ENCODE results near the gene SHROOM3.

Gene SHROOM3

GRCh38 chr4:76441881-76442280, 6.9 kb downstream of the SHROOM3 start:
- Histone ChIP-seq H3K79me1 (replicated peaks; ENCODE audit: low read length, poor library complexity, severe bottlenecking) (no peaks in the 10 kb centered on the region), H3K18ac (ENCODE audit: low read depth in 1 of 2, low read length in 2 of 2) (no peak overlapping the region), H2BK15ac (ENCODE audit: low read depth, poor library complexity, severe bottlenecking) (no peak overlapping the region), H3K9me3 (ENCODE audit: control insufficient read depth, low read length) (no peaks in the 10 kb centered on the region), H3K4ac (ENCODE audit: low read depth in 1 of 2, low read length in 2 of 2) (no peak overlapping the region), H3K23ac (ENCODE audit: low read length in 2 of 2) (no peak overlapping the region), H3K14ac (ENCODE audit: low read length in 2 of 2) (no peak overlapping the region), H2BK12ac (ENCODE audit: low read length in 2 of 2) (no peak overlapping the region), H4K8ac (ENCODE audit: low read length) (no peak overlapping the region), H3K4me2 (ENCODE audit: low read length, poor library complexity, severe bottlenecking) (no peak overlapping the region), H4K91ac (ENCODE audit: low read length) (no peak overlapping the region), H3K4me3 (ENCODE audit: insufficient read depth in 1 of 2, low read depth in 1 of 2, low read length in 2 of 2) (no peak overlapping the region), H3K36me3 (ENCODE audit: control insufficient read depth in 1 of 2, insufficient read depth in 2 of 2, low read depth in 1 of 2, low read length in 2 of 2) (no peaks in the 10 kb centered on the region), H3K27me3 (ENCODE audit: control insufficient read depth in 1 of 2, insufficient read depth in 1 of 2, low read length in 2 of 2) (peaks cover 0 to 32% of the 10 kb centered on the region in 2 experiments), H2BK5ac (ENCODE audit: low read depth, low read length, poor library complexity, severe bottlenecking) (no peak overlapping the region), H2AFZ (ENCODE audit: low read depth, low read length) (no peak overlapping the region), H2BK120ac (ENCODE audit: low read depth, low read length) (no peak overlapping the region), H3K27ac (ENCODE audit: low read length, poor library complexity, severe bottlenecking) (no peak overlapping the region), H3K9ac (ENCODE audit: low read length) (no peak overlapping the region), H3K4me1 (ENCODE audit: control insufficient read depth, insufficient read depth, low read depth, low read length) (peaks cover 2% of the 10 kb centered on the region), H2AK5ac (ENCODE audit: low read length, severe bottlenecking) (no peak overlapping the region)
- 97% methylated on average over 7 of the region's 9 CpGs for WGBS
- no peak for DNase-seq

- Histone ChIP-seq H3K4ac (ENCODE audit: low read depth in 1 of 2, low read length in 2 of 2) (no peak overlapping the region), H3K36me3 (ENCODE audit: control insufficient read depth in 1 of 2, insufficient read depth in 2 of 2, low read depth in 1 of 2, low read length in 2 of 2) (no peaks in the 10 kb centered on the region), H3K27me3 (ENCODE audit: control insufficient read depth in 1 of 2, insufficient read depth in 1 of 2, low read length in 2 of 2) (peaks cover 0 to 30% of the 10 kb centered on the region in 2 experiments), H4K8ac (ENCODE audit: low read length) (no peak overlapping the region), H2AK5ac (ENCODE audit: low read length, severe bottlenecking) (no peak overlapping the region), H3K4me3 (ENCODE audit: insufficient read depth in 1 of 2, low read depth in 1 of 2, low read length in 2 of 2) (no peak overlapping the region), H3K23ac (ENCODE audit: low read length in 2 of 2) (no peak overlapping the region), H3K9me3 (ENCODE audit: control insufficient read depth, low read length) (no peaks in the 10 kb centered on the region), H4K91ac (ENCODE audit: low read length) (no peak overlapping the region), H3K14ac (ENCODE audit: low read length in 2 of 2) (no peak overlapping the region), H3K79me1 (replicated peaks; ENCODE audit: low read length, poor library complexity, severe bottlenecking) (no peaks in the 10 kb centered on the region), H3K9ac (ENCODE audit: low read length) (no peak overlapping the region), H2AFZ (ENCODE audit: low read depth, low read length) (no peak overlapping the region), H3K27ac (ENCODE audit: low read length, poor library complexity, severe bottlenecking) (no peak overlapping the region), H3K4me1 (ENCODE audit: control insufficient read depth, insufficient read depth, low read depth, low read length) (peaks cover 2% of the 10 kb centered on the region), H2BK5ac (ENCODE audit: low read depth, low read length, poor library complexity, severe bottlenecking) (no peak overlapping the region), H2BK12ac (ENCODE audit: low read length in 2 of 2) (no peak overlapping the region), H2BK120ac (ENCODE audit: low read depth, low read length) (no peak overlapping the region), H2BK15ac (ENCODE audit: low read depth, poor library complexity, severe bottlenecking) (no peak overlapping the region), H3K4me2 (ENCODE audit: low read length, poor library complexity, severe bottlenecking) (no peak overlapping the region), H3K18ac (ENCODE audit: low read depth in 1 of 2, low read length in 2 of 2) (no peak overlapping the region)
- 100% methylated on average over 2 of the region's 3 CpGs for WGBS
- DNase-seq = no peak
These were observed 7.8 kb downstream of the SHROOM3 start for GRCh38 chr4:76442807-76443206.

GRCh38 chr4:76443376-76443775, 8.3 kb downstream of the SHROOM3 start:
- WGBS = 100% methylated on average over 1 of the region's 1 CpG
- no peak overlapping the region for H3K9ac ChIP-seq (ENCODE audit: low read length)
- no peak for DNase-seq
- no peak overlapping the region for H2BK15ac ChIP-seq (ENCODE audit: low read depth, poor library complexity, severe bottlenecking)
- no peak overlapping the region for H3K18ac ChIP-seq (ENCODE audit: low read depth in 1 of 2, low read length in 2 of 2)
- H3K14ac ChIP-seq (ENCODE audit: low read length in 2 of 2) = no peak overlapping the region
- H3K27me3 ChIP-seq (ENCODE audit: control insufficient read depth in 1 of 2, insufficient read depth in 1 of 2, low read length in 2 of 2) = peaks cover 0 to 28% of the 10 kb centered on the region in 2 experiments
- no peak overlapping the region for H3K4me3 ChIP-seq (ENCODE audit: insufficient read depth in 1 of 2, low read depth in 1 of 2, low read length in 2 of 2)
- H2AK5ac ChIP-seq (ENCODE audit: low read length, severe bottlenecking) = no peak overlapping the region
- H4K91ac ChIP-seq (ENCODE audit: low read length) = no peak overlapping the region
- H4K8ac ChIP-seq (ENCODE audit: low read length) = no peak overlapping the region
- H3K4ac ChIP-seq (ENCODE audit: low read depth in 1 of 2, low read length in 2 of 2) = no peak overlapping the region
- no peak overlapping the region for H3K23ac ChIP-seq (ENCODE audit: low read length in 2 of 2)
- no peak overlapping the region for H2AFZ ChIP-seq (ENCODE audit: low read depth, low read length)
- H3K79me1 ChIP-seq (replicated peaks; ENCODE audit: low read length, poor library complexity, severe bottlenecking) = no peaks in the 10 kb centered on the region
- no peak overlapping the region for H2BK12ac ChIP-seq (ENCODE audit: low read length in 2 of 2)
- no peaks in the 10 kb centered on the region for H3K36me3 ChIP-seq (ENCODE audit: control insufficient read depth in 1 of 2, insufficient read depth in 2 of 2, low read depth in 1 of 2, low read length in 2 of 2)
- H3K9me3 ChIP-seq (ENCODE audit: control insufficient read depth, low read length) = no peaks in the 10 kb centered on the region
- H3K4me1 ChIP-seq (ENCODE audit: control insufficient read depth, insufficient read depth, low read depth, low read length) = peaks cover 4% of the 10 kb centered on the region
- H2BK5ac ChIP-seq (ENCODE audit: low read depth, low read length, poor library complexity, severe bottlenecking) = no peak overlapping the region
- H2BK120ac ChIP-seq (ENCODE audit: low read depth, low read length) = no peak overlapping the region
- H3K27ac ChIP-seq (ENCODE audit: low read length, poor library complexity, severe bottlenecking) = no peak overlapping the region
- no peak overlapping the region for H3K4me2 ChIP-seq (ENCODE audit: low read length, poor library complexity, severe bottlenecking)

- 100% methylated on average over 1 of the region's 2 CpGs for WGBS
- Histone ChIP-seq H3K4me1 (ENCODE audit: control insufficient read depth, insufficient read depth, low read depth, low read length) (peaks cover 6% of the 10 kb centered on the region), H2BK15ac (ENCODE audit: low read depth, poor library complexity, severe bottlenecking) (no peak overlapping the region), H3K4me2 (ENCODE audit: low read length, poor library complexity, severe bottlenecking) (no peak overlapping the region), H2BK120ac (ENCODE audit: low read depth, low read length) (no peak overlapping the region), H4K91ac (ENCODE audit: low read length) (no peak overlapping the region), H3K9ac (ENCODE audit: low read length) (no peak overlapping the region), H3K9me3 (ENCODE audit: control insufficient read depth, low read length) (no peaks in the 10 kb centered on the region), H4K8ac (ENCODE audit: low read length) (no peak overlapping the region), H2AK5ac (ENCODE audit: low read length, severe bottlenecking) (no peak overlapping the region), H2AFZ (ENCODE audit: low read depth, low read length) (no peak overlapping the region), H3K4ac (ENCODE audit: low read depth in 1 of 2, low read length in 2 of 2) (no peak overlapping the region), H3K14ac (ENCODE audit: low read length in 2 of 2) (no peak overlapping the region), H3K18ac (ENCODE audit: low read depth in 1 of 2, low read length in 2 of 2) (no peak overlapping the region), H2BK12ac (ENCODE audit: low read length in 2 of 2) (no peak overlapping the region), H3K27me3 (ENCODE audit: control insufficient read depth in 1 of 2, insufficient read depth in 1 of 2, low read length in 2 of 2) (peaks cover 0 to 10% of the 10 kb centered on the region in 2 experiments), H3K23ac (ENCODE audit: low read length in 2 of 2) (no peak overlapping the region), H3K4me3 (ENCODE audit: insufficient read depth in 1 of 2, low read depth in 1 of 2, low read length in 2 of 2) (no peak overlapping the region), H3K27ac (ENCODE audit: low read length, poor library complexity, severe bottlenecking) (no peak overlapping the region), H3K36me3 (ENCODE audit: control insufficient read depth in 1 of 2, insufficient read depth in 2 of 2, low read depth in 1 of 2, low read length in 2 of 2) (no peaks in the 10 kb centered on the region), H2BK5ac (ENCODE audit: low read depth, low read length, poor library complexity, severe bottlenecking) (no peak overlapping the region), H3K79me1 (replicated peaks; ENCODE audit: low read length, poor library complexity, severe bottlenecking) (no peaks in the 10 kb centered on the region)
- DNase-seq = no peak
These were observed 10.9 kb downstream of the SHROOM3 start for GRCh38 chr4:76445911-76446310.
